ENCODE measurements around the gene REN.

DNA sequence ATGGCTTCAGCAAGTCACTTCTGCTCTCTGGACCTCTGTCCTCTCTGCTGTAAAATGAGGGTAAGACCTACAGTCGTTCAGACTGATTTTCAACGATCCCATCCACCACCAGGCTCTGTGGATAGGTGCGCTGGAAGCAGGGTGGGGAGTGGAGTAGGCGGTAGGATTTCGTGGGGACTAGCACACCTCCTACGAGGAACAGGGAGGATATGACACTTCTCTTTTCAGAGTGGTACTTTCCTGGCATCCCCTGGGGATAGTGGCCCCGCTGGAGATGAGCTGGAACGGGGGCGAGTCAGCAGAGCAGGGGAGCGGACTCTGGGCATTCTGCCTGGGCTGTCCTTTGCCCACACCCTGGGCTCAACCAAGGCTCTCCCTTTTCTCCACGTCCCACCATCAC is 32.0 kb downstream of the REN start:
- TF ChIP-seq, protein P1, sequence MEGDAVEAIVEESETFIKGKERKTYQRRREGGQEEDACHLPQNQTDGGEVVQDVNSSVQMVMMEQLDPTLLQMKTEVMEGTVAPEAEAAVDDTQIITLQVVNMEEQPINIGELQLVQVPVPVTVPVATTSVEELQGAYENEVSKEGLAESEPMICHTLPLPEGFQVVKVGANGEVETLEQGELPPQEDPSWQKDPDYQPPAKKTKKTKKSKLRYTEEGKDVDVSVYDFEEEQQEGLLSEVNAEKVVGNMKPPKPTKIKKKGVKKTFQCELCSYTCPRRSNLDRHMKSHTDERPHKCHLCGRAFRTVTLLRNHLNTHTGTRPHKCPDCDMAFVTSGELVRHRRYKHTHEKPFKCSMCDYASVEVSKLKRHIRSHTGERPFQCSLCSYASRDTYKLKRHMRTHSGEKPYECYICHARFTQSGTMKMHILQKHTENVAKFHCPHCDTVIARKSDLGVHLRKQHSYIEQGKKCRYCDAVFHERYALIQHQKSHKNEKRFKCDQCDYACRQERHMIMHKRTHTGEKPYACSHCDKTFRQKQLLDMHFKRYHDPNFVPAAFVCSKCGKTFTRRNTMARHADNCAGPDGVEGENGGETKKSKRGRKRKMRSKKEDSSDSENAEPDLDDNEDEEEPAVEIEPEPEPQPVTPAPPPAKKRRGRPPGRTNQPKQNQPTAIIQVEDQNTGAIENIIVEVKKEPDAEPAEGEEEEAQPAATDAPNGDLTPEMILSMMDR (conservative IDR thresholded peaks at IDR 0.05): no peak
- TF ChIP-seq EZH2 (IDR thresholded peaks at IDR 0.05; ENCODE audit: low read depth): no peak

All from PC-9 (cell line).